Measurements from ENCODE around the gene B4GAT1. TPM values are rescaled to one million over a fixed set of nuclear protein-coding genes. Genes with fewer than 3 reads are reported as not detected.

Gene B4GAT1
- total and polyA plus RNA-seq, 9 of the 15 experiments (the other 6 are each of a cell fraction or from before 2014, with no cell fraction given), result 0.86 to 9.5 (median 3.8) TPM

DNA sequence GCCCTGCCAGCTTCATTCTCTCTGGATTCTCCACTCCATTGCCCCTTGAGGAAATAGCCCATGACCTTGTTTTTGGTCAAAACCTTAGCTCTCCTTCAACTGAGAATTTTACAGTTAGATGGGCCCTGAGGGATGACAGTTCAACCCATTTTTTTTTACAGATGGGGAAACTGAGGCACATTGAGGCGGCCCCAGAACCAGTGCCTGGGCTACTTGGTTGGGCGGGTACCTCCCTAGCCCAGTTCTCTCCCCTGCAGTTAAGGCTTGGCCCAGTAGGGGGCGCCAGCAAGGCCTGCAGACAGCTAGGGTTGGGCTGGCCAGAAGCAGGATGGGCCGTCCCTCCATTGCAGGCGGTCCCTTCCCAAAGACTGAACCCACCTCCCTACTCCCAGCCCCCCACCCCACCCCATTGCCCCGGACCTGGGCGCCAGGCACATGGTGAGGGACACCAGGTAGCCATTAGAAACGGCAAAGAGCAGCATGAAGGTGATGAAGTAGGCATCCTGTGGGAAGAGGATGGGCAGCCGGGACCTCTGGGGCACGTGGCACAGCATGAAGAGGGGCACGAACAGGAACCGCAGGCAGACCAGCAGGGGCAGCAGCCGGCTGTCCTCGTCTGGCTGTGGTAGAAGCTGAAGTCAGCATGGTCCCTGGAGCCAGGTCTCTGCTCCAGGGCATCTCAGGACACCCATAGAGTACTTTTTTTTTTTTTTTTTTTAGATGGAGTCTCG lies 16.5 kb upstream of the B4GAT1 start (continued):
- TF ChIP-seq, protein P1, sequence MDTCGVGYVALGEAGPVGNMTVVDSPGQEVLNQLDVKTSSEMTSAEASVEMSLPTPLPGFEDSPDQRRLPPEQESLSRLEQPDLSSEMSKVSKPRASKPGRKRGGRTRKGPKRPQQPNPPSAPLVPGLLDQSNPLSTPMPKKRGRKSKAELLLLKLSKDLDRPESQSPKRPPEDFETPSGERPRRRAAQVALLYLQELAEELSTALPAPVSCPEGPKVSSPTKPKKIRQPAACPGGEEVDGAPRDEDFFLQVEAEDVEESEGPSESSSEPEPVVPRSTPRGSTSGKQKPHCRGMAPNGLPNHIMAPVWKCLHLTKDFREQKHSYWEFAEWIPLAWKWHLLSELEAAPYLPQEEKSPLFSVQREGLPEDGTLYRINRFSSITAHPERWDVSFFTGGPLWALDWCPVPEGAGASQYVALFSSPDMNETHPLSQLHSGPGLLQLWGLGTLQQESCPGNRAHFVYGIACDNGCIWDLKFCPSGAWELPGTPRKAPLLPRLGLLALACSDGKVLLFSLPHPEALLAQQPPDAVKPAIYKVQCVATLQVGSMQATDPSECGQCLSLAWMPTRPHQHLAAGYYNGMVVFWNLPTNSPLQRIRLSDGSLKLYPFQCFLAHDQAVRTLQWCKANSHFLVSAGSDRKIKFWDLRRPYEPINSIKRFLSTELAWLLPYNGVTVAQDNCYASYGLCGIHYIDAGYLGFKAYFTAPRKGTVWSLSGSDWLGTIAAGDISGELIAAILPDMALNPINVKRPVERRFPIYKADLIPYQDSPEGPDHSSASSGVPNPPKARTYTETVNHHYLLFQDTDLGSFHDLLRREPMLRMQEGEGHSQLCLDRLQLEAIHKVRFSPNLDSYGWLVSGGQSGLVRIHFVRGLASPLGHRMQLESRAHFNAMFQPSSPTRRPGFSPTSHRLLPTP (IDR thresholded peaks at IDR 0.05; ENCODE audit: borderline replicate concordance, extremely low read depth, insufficient read length), result no peak
- TF ChIP-seq RB1 (IDR thresholded peaks at IDR 0.05; ENCODE audit: low read depth) (peak; percentile 56), ZNF184 (CRISPR knock-in tag; IDR thresholded peaks at IDR 0.05) (no peak), HNRNPUL1 (IDR thresholded peaks at IDR 0.05; ENCODE audit: low read length) (no peak), COPS2 (conservative IDR thresholded peaks at IDR 0.05) (no peak), ZFPM2 (CRISPR knock-in tag; IDR thresholded peaks at IDR 0.05) (no peak), NR2C1 (IDR thresholded peaks at IDR 0.05) (no peak), NR2C1 (tag; IDR thresholded peaks at IDR 0.05) (no peak), KDM5B (IDR thresholded peaks at IDR 0.05; ENCODE audit: insufficient replicate concordance, low read depth, low read length) (no peak), ZNF76 (CRISPR knock-in tag; IDR thresholded peaks at IDR 0.05; ENCODE audit: borderline replicate concordance) (no peak), SMC3 (conservative IDR thresholded peaks at IDR 0.05; ENCODE audit: insufficient read depth, low read depth, low read length) (0 out of 2 replicates have a peak, but pooled peaks have one; percentile 33), LEF1 (IDR thresholded peaks at IDR 0.05) (no peak), PPARD (CRISPR knock-in tag; IDR thresholded peaks at IDR 0.05) (no peak), ZNF764 (CRISPR knock-in tag; IDR thresholded peaks at IDR 0.05; ENCODE audit: low read depth) (no peak), ZNF77 (CRISPR knock-in tag; IDR thresholded peaks at IDR 0.05) (no peak), TEAD1 (CRISPR knock-in tag; IDR thresholded peaks at IDR 0.05) (no peak), ETV6 (IDR thresholded peaks at IDR 0.05; ENCODE audit: borderline replicate concordance in 1 of 2, low read depth in 2 of 2, low read length in 1 of 2) (no peak), ETV6 (CRISPR knock-in tag; IDR thresholded peaks at IDR 0.05; ENCODE audit: borderline replicate concordance) (no peak), POLR2G (IDR thresholded peaks at IDR 0.05; ENCODE audit: low read depth, low read length) (0 out of 2 replicates have a peak, but pooled peaks have one; percentile 37), SPI1 (IDR thresholded peaks at IDR 0.05; ENCODE audit: borderline replicate concordance, low read depth, low read length) (no peak), POLR2H (tag; IDR thresholded peaks at IDR 0.05; ENCODE audit: low read depth) (no peak)
- TF ChIP-seq, protein P2, sequence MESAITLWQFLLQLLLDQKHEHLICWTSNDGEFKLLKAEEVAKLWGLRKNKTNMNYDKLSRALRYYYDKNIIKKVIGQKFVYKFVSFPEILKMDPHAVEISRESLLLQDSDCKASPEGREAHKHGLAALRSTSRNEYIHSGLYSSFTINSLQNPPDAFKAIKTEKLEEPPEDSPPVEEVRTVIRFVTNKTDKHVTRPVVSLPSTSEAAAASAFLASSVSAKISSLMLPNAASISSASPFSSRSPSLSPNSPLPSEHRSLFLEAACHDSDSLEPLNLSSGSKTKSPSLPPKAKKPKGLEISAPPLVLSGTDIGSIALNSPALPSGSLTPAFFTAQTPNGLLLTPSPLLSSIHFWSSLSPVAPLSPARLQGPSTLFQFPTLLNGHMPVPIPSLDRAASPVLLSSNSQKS (CRISPR knock-in tag; IDR thresholded peaks at IDR 0.05), result no peak
- TF ChIP-seq, protein P3, sequence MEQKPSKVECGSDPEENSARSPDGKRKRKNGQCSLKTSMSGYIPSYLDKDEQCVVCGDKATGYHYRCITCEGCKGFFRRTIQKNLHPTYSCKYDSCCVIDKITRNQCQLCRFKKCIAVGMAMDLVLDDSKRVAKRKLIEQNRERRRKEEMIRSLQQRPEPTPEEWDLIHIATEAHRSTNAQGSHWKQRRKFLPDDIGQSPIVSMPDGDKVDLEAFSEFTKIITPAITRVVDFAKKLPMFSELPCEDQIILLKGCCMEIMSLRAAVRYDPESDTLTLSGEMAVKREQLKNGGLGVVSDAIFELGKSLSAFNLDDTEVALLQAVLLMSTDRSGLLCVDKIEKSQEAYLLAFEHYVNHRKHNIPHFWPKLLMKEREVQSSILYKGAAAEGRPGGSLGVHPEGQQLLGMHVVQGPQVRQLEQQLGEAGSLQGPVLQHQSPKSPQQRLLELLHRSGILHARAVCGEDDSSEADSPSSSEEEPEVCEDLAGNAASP (IDR thresholded peaks at IDR 0.05), result no peak
- TF ChIP-seq, protein P4, sequence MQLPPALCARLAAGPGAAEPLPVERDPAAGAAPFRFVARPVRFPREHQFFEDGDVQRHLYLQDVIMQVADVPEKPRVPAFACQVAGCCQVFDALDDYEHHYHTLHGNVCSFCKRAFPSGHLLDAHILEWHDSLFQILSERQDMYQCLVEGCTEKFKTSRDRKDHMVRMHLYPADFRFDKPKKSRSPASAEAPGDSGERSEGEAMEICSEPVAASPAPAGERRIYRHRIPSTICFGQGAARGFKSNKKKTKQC (CRISPR knock-in tag; IDR thresholded peaks at IDR 0.05), result no peak
